ENCODE results near the gene PIP5K1B. TPM values are rescaled to one million over a fixed set of nuclear protein-coding genes. Genes with fewer than 3 reads are reported as not detected.

PIP5K1B gene
- total RNA-seq, 1 experiment from 2014 or later: not detected

DNA sequence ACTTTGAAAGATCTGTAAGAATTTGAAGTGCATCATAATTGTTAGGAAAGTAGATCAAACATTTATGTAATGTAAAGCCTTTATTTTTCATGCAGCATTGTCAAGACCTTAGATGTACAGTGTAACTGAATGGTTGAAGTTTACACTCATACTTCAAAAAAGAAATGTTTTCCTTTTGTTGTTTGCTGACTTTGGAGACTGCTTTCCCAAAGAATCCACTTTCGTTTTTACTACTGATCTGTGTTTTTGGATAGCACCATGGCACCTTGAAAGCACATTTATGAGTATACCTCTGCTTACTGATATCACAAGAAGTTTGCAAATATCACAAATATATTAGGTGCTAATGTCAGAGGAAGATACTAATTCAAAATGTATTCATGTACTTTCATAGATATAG, 50.0 kb downstream of the PIP5K1B start:
- no TSS peak for BruUV-seq (replicated peaks)
- in situ Hi-C loops (cut with HindIII; ENCODE audit: low pct_unique_long_range_greater_than_20kb, low sequenced_read_pairs): no loop called here
- CTCF ChIA-PET: no interaction called here

DNA sequence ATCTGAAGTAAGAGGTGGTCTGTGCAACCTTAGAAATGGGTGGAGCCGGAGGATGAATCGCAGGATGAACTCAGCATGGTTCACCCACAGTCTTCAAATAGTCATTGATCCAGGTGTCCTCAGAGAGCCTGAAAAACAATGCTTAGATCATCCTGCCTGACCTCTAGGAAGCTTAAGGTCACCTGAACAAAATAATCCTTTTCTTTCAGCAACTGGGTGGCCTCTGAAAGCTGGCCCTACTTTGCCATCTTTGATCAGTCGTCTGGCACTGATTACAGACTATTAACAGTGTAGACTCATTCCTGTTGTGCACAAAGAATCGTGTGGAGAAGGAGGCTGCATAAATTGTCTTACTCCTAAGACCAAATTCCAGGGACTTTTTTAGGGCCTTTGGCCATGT, 50.7 kb downstream of the PIP5K1B start:
- no peak for ATAC-seq
- CTCF ChIA-PET: no interaction called here
- no peaks in the 10 kb centered on the region for H3K27me3 ChIP-seq (ENCODE audit: control insufficient read depth, insufficient read depth, low read length)

More for the DNA sequence above, 50.0 kb downstream of the PIP5K1B start:
- Histone ChIP-seq H3K9me3 (ENCODE audit: control insufficient read depth, insufficient read depth, low read depth, low read length) (no peaks in the 10 kb centered on the region), H3K27ac (ENCODE audit: low read length) (no peak overlapping the region), H3K27me3 (ENCODE audit: control insufficient read depth, insufficient read depth, low read length) (no peaks in the 10 kb centered on the region), H3K4me3 (ENCODE audit: low read depth in 2 of 2, low read length in 2 of 2) (no peak overlapping the region), H3K4me1 (ENCODE audit: control insufficient read depth, insufficient read depth, low read length) (no peaks in the 10 kb centered on the region), H3K36me3 (ENCODE audit: control insufficient read depth, insufficient read depth, low read length) (no peaks in the 10 kb centered on the region)
- POLR2A ChIA-PET: no interaction called here
- ATAC-seq (no peak), DNase-seq (ENCODE audit: low read depth, low spot score) (no peak)
- TF ChIP-seq SIN3A (IDR thresholded peaks at IDR 0.05; ENCODE audit: borderline replicate concordance, insufficient read depth, low read depth, low read length): no peak
- TF ChIP-seq, protein P1, sequence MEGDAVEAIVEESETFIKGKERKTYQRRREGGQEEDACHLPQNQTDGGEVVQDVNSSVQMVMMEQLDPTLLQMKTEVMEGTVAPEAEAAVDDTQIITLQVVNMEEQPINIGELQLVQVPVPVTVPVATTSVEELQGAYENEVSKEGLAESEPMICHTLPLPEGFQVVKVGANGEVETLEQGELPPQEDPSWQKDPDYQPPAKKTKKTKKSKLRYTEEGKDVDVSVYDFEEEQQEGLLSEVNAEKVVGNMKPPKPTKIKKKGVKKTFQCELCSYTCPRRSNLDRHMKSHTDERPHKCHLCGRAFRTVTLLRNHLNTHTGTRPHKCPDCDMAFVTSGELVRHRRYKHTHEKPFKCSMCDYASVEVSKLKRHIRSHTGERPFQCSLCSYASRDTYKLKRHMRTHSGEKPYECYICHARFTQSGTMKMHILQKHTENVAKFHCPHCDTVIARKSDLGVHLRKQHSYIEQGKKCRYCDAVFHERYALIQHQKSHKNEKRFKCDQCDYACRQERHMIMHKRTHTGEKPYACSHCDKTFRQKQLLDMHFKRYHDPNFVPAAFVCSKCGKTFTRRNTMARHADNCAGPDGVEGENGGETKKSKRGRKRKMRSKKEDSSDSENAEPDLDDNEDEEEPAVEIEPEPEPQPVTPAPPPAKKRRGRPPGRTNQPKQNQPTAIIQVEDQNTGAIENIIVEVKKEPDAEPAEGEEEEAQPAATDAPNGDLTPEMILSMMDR (IDR thresholded peaks at IDR 0.05): no peak
- TF ChIP-seq TCF7L2 (IDR thresholded peaks at IDR 0.05; ENCODE audit: low read depth, low read length): no peak
- TF ChIP-seq, protein P2, sequence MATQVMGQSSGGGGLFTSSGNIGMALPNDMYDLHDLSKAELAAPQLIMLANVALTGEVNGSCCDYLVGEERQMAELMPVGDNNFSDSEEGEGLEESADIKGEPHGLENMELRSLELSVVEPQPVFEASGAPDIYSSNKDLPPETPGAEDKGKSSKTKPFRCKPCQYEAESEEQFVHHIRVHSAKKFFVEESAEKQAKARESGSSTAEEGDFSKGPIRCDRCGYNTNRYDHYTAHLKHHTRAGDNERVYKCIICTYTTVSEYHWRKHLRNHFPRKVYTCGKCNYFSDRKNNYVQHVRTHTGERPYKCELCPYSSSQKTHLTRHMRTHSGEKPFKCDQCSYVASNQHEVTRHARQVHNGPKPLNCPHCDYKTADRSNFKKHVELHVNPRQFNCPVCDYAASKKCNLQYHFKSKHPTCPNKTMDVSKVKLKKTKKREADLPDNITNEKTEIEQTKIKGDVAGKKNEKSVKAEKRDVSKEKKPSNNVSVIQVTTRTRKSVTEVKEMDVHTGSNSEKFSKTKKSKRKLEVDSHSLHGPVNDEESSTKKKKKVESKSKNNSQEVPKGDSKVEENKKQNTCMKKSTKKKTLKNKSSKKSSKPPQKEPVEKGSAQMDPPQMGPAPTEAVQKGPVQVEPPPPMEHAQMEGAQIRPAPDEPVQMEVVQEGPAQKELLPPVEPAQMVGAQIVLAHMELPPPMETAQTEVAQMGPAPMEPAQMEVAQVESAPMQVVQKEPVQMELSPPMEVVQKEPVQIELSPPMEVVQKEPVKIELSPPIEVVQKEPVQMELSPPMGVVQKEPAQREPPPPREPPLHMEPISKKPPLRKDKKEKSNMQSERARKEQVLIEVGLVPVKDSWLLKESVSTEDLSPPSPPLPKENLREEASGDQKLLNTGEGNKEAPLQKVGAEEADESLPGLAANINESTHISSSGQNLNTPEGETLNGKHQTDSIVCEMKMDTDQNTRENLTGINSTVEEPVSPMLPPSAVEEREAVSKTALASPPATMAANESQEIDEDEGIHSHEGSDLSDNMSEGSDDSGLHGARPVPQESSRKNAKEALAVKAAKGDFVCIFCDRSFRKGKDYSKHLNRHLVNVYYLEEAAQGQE (IDR thresholded peaks at IDR 0.05; ENCODE audit: insufficient read depth in 1 of 2, low read depth in 2 of 2, low read length in 1 of 2): no peak
- TF ChIP-seq POLR2AphosphoS5 (IDR thresholded peaks at IDR 0.05; ENCODE audit: low read depth, low read length): no peak
- intact Hi-C loops (cut with micrococcal nuclease; ENCODE audit: unreplicated experiment): no loop called here

More for the DNA sequence above, 50.7 kb downstream of the PIP5K1B start:
- in situ Hi-C loops (cut with HindIII; ENCODE audit: low pct_unique_long_range_greater_than_20kb, low sequenced_read_pairs): no loop called here
- Histone ChIP-seq H3K36me3 (ENCODE audit: control insufficient read depth, insufficient read depth, low read length) (no peaks in the 10 kb centered on the region), H3K4me1 (ENCODE audit: control insufficient read depth, insufficient read depth, low read length) (no peaks in the 10 kb centered on the region), H3K9me3 (ENCODE audit: control insufficient read depth, insufficient read depth, low read depth, low read length) (no peaks in the 10 kb centered on the region), H3K27ac (ENCODE audit: low read length) (no peak overlapping the region), H3K4me3 (ENCODE audit: low read depth in 2 of 2, low read length in 2 of 2) (no peak overlapping the region)
- intact Hi-C loops (cut with micrococcal nuclease; ENCODE audit: unreplicated experiment): no loop called here
- DNase-seq (ENCODE audit: low read depth, low spot score): no peak
- POLR2A ChIA-PET: no interaction called here
- BruUV-seq (replicated peaks): no TSS peak
- TF ChIP-seq SIN3A (IDR thresholded peaks at IDR 0.05; ENCODE audit: borderline replicate concordance, insufficient read depth, low read depth, low read length): no peak
- TF ChIP-seq, protein P1 (IDR thresholded peaks at IDR 0.05): no peak
- no peak for TF ChIP-seq TCF7L2 (IDR thresholded peaks at IDR 0.05; ENCODE audit: low read depth, low read length)
- TF ChIP-seq, protein P2 (IDR thresholded peaks at IDR 0.05; ENCODE audit: insufficient read depth in 1 of 2, low read depth in 2 of 2, low read length in 1 of 2): no peak
- no peak for TF ChIP-seq POLR2AphosphoS5 (IDR thresholded peaks at IDR 0.05; ENCODE audit: low read depth, low read length)
